ENCODE data around the gene TRIM17. TPM values are rescaled to one million over a fixed set of nuclear protein-coding genes. Genes with fewer than 3 reads are reported as not detected.

Gene TRIM17
- total RNA-seq, 1 donor, result not detected

DNA sequence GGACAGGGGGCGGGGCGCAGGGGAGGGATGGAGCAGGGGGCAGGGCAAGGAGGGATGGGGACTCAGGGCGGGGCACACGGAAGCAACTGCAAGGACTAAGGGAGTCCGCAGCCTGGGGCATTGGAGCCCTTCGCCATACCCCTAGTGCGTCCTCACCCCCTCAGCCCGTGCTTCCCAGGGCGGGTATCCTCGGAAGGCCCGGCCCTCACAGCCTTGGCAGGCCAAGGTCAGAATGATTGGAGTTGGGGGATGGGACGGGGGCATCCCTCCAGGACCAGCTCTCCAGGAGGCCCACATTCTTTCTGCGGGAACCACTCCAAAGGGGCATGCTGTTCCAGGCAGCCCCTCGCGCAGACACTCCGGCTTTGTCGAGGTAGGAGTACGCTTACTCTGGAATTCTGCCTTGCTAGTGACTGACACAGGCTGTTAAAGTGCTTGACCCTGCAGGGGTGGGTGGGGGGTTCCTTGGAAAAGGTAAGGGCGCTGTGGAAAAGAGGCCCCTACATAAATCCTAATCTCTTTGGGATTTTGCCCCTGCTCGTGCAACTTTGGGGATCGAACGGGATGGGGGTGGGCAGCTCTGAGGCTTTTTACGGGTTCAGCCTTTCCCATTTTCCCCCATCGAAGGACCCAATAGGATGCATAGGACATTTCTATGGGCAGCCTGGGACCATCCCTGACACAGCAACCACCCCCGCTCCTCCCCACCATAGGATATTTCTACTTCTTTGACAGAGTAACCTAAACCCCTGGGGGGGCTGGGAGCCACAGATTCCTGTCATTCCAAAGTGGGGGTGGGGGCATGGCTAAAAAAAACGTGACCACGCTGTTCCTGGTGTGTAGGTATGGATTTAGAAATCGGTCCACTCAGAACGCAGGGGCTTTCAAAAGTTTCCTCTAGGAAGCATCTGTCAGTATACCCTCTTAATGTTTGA, 9.3 kb downstream of the TRIM17 start:
- peak overlapping the region; percentile 89 for H3K4me3 ChIP-seq (ENCODE audit: low read depth, low read length)
- TF ChIP-seq, protein P1, sequence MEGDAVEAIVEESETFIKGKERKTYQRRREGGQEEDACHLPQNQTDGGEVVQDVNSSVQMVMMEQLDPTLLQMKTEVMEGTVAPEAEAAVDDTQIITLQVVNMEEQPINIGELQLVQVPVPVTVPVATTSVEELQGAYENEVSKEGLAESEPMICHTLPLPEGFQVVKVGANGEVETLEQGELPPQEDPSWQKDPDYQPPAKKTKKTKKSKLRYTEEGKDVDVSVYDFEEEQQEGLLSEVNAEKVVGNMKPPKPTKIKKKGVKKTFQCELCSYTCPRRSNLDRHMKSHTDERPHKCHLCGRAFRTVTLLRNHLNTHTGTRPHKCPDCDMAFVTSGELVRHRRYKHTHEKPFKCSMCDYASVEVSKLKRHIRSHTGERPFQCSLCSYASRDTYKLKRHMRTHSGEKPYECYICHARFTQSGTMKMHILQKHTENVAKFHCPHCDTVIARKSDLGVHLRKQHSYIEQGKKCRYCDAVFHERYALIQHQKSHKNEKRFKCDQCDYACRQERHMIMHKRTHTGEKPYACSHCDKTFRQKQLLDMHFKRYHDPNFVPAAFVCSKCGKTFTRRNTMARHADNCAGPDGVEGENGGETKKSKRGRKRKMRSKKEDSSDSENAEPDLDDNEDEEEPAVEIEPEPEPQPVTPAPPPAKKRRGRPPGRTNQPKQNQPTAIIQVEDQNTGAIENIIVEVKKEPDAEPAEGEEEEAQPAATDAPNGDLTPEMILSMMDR (IDR thresholded peaks at IDR 0.05; ENCODE audit: insufficient read depth, low read length), result no peak
- no peak for DNase-seq (ENCODE audit: low read depth)

DNA sequence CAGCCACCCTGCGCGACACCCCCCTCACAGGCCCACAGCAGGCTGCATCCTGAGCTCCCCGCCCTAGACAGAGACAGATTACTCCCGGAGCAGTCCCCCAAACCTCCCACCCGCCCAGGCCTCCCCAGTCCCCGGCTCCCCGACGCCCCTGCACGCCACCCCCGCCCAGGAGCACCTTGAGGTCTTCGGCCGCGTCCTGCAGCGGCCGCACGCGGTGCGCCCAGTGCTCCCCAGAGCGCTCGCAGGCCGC, 10.8 kb downstream of the TRIM17 start:
- peak overlapping the region; percentile 89 for H3K4me3 ChIP-seq (ENCODE audit: low read depth, low read length)
- TF ChIP-seq, protein P1 (IDR thresholded peaks at IDR 0.05; ENCODE audit: insufficient read depth, low read length), result no peak
- no peak for DNase-seq (ENCODE audit: low read depth)

DNA sequence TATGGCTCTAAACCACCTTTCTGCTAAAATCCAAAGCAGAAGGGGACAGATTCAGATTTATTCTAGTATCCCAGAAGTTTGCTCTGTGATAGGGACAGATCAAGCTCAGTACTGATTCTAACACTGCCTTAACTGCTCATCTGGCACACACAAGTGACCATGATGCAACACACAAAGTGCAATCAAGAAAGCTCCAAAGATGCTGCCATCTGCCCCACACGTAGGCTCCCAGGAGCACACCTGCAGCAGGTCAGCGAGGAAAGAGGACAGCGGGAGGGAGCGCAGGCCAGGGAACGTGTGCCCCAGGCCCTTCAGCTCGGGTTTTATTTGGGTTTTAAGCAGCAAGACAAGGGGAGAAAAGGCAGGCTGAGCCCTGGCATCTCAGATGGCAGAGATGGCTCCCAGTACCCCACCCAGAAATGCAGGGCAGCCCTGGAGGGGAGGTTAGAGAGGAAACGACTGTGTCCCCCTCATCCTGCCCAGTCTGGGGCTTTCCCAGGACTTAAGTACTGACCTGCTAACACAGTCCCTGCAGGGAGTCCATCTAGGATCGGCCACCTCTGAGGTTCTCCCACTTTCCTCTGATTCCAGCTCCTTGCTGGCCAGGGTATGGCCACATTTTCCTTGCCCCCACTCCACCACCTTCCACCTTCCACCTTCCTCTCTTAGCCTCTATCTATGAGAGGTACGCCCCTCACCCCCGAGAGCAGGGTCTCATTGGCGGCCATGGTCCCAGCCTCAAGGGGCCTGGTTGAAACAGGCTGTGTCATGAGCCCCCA, 11.3 kb downstream of the TRIM17 start:
- peak; percentile 34 for DNase-seq (ENCODE audit: low read depth)
- TF ChIP-seq, protein P1 (IDR thresholded peaks at IDR 0.05; ENCODE audit: insufficient read depth, low read length), result no peak
- peak overlapping the region; percentile 89 for H3K4me3 ChIP-seq (ENCODE audit: low read depth, low read length)

GRCh38 chr1:228404107-228404720, 12.4 kb downstream of the TRIM17 start:
- DNase-seq (ENCODE audit: low read depth), result no peak
- TF ChIP-seq, protein P1 (IDR thresholded peaks at IDR 0.05; ENCODE audit: insufficient read depth, low read length), result no peak
- peak overlapping the region; percentile 89 for H3K4me3 ChIP-seq (ENCODE audit: low read depth, low read length)

DNA sequence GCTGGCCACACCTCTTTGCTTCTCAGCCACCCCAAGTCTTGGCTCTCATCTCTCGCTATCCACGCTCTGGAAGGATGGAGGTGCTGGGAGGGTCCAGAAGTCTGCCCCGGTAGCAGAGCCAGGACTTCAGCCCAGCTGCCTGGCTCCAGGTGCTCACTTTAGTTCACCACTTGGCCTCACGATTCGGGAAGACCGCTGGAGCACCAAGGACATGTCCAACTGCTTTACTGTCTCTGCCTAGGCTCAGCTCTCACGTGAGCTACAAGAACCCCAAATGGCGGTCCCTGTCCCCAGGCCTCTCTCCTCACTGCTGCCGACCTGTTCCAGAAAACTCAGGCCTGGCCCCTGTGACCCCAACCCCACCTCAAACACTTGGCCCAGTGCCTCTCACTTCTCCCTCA, 13.4 kb downstream of the TRIM17 start:
- no peak for DNase-seq (ENCODE audit: low read depth)
- no peak overlapping the region for H3K4me3 ChIP-seq (ENCODE audit: low read depth, low read length)
- TF ChIP-seq, protein P1 (IDR thresholded peaks at IDR 0.05; ENCODE audit: insufficient read depth, low read length), result no peak

DNA sequence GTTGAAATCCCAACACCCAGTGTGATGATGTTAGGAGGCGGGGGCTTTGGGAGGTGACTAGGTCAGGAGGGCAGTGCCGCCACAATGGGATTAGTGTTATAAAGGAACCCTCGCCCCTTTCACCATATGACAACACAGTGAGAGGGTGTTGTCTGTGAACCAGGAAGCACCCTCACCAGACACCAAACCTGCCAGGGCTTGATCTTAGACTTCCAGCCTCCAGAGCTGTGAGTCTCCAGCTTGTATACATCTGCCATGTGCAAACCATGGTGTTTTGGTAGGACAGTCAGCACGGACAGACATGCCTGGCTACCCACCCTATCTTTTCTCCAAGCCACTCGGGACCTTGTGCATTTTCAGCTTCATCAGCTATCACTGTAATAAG, 14.0 kb downstream of the TRIM17 start:
- H3K4me3 ChIP-seq (ENCODE audit: low read depth, low read length), result no peak overlapping the region
- TF ChIP-seq, protein P1 (IDR thresholded peaks at IDR 0.05; ENCODE audit: insufficient read depth, low read length), result no peak
- no peak for DNase-seq (ENCODE audit: low read depth)

Data from fibroblast of the aortic adventitia (primary cell).